Upper lobe of left lung (tissue), 4 donors: ENCODE data around the gene SPEM1.

Experiments
- CTCF ChIP-seq, 6 experiments: fragments of 450-650 bp in 4 of 6; fragments of 200-600 bp in 2 of 6; sonication (generic) in 2 of 6; IDR thresholded peaks; one replicate each; pipeline ENCODE4 v1.5.1; 2016 to 2019; ENCODE audit warnings: antibody characterized with exemption in 6 of 6
- EP300 ChIP-seq, 4 donors: sonication (generic); formaldehyde crosslinking; IDR thresholded peaks; one replicate each; pipeline ENCODE4 v1.5.1; 2017; ENCODE audit warnings: antibody characterized with exemption in 4 of 4, control low read depth in 2 of 4
- POLR2A ChIP-seq, 4 donors: fragments of 450-650 bp; IDR thresholded peaks; one replicate each; pipeline ENCODE4 v1.5.1; 2016 to 2017; ENCODE audit warnings: antibody characterized with exemption in 4 of 4, mild to moderate bottlenecking in 2 of 4
- POLR2AphosphoS5 ChIP-seq, 2 donors: sonication (generic); formaldehyde crosslinking; IDR thresholded peaks; one replicate each; pipeline ENCODE4 v1.5.1; 2017; ENCODE audit warnings: antibody characterized with exemption in 2 of 2

DNA sequence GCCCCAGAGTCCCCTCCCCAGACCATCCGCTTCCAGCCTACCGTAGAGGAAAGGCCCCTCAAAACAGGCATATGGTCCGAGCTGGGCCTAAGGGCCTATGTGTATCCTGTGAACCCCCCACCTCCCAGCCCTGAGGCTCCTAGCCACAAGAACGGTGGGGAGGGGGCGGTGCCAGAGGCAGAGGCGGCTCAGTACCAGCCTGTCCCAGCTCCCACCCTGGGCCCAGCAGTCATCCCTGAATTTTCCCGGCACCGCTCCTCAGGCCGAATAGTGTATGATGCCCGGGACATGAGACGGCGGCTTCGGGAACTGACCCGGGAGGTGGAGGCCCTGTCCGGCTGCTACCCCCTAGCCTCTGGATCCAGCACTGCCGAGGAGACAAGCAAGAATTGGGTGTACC is 1.1 kb downstream of the SPEM1 start:
- no peak for TF ChIP-seq EP300 (IDR thresholded peaks at IDR 0.05)
- no peak for TF ChIP-seq CTCF (IDR thresholded peaks at IDR 0.05)
- no peak for TF ChIP-seq POLR2AphosphoS5 (IDR thresholded peaks at IDR 0.05)
- no peak for TF ChIP-seq POLR2A (IDR thresholded peaks at IDR 0.05)
